ENCODE data around the gene ZYX. TPM values are rescaled to one million over a fixed set of nuclear protein-coding genes. Genes with fewer than 3 reads are reported as not detected.
"Not testable (repeated sequence)": the region's sequence is repeated elsewhere in the genome, so short reads cannot be mapped to it uniquely, and the experiment has no call there.

The ZYX gene
- polyA plus RNA-seq, 3 donors = 57.8 to 66.2 (median 60.1) TPM

DNA sequence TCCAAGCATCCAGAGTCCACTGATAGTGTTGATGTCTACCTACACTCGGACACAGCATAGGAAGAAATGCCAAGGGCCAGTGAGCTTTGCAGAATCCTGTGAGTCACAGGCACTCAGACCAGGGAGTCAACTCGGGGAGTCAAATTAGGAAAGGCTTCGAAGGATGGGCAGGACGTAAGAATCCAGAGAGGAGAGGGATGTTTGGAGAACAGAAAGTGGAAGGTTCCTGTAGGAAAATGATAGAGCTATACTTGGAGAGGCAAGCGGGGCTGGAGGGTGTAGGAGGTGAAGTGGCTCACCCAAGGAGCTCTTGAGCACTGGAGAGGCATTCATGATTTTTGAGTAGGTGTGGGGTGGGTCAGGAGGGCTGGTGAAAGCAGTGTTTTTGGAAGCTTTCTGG lies 3.0 kb downstream of the ZYX start:
- no peak for DNase-seq (ENCODE audit: low read depth in 3 of 3, low spot score in 2 of 3)

DNA sequence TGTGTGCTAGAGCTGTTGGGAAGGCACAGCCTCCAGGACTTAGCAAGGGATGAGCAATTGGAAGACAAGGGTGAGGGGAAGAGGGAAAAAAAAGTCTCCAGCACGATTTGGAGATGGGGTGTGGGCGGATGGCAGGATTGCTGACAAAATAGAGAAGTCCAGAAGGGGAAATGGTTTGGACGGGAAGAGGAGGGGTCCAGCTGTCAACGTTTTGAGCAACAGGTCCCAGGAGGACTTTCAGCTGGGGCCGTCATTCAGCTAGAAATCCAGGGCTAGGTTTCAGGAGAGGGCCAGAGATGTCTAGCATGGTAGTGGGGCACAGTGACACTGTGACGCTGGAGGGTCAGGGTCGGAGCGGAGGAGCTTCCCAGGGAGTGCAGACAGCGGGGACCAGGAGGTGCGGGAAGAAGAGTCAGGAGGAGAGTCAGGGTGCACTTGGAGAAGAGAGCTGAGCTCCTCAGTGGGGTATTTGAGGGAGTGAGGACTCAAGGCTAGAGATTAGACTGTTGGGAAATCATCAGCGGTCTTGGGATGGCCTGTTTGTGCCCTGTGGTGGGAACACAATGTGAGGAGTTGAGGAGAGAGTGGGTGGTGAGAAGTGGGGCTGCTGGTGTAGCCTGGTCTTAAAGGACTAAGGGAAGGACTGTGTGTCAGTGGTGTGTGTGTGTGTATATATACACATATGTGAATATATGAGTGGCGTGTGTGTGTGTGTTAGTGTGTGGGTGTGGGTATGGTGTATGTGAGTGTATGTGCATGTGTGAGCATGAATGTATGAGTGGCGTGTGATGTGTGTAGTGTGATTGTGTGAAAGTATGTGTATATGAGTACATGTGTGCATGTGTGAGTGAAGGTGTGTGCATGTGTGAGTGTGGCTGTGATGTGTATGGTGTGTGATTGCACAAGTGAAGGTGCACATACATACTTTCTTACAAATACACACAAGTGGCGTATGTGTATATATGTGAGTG lies 3.8 kb downstream of the ZYX start:
- DNase-seq (ENCODE audit: low read depth in 3 of 3, low spot score in 2 of 3) = no peak

DNA sequence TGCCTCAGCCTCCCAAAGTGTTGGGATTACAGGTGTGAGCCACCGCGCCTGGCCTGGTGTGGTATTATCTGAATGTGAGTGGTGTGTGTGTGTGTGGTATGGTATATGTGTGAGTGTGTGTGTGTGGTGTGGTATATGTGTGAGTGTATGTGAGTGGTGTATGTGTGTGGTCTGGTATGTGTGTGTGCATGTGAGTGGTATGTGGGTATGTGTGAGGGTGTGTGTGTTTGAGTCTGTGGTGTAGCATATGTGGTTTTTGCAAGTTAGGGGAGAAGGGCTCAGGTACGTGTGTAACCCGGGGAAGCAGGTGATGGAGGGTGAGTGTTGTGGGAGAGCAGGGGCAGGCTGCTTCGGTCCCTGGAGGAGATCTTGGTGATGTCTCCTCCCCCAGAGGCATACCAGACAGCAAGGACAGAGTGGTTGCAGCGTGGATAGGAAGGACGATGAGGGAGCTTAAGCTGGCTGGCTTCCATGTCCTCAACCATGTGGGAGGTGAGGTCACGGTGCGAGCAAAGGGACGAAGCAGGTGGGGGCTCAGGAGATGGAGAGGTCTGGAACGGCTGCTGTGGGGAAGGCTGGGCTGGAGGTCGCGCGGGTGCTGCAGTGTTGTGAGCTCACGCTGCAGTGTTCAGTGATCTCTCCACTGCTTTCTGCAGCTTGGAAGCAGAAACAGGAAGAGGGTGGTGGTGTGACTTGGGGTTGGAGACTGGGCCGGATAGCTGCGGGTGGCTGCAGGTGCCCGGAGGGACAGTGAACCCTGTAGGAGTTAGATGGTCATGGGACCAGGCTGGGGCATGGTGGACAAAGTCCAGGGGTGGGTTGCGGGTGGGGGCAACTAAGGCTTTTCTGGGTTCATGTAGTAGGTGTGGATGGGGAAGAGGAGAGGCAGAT lies 5.0 kb downstream of the ZYX start:
- DNase-seq (ENCODE audit: low read depth in 3 of 3, low spot score in 2 of 3) = no peak

DNA sequence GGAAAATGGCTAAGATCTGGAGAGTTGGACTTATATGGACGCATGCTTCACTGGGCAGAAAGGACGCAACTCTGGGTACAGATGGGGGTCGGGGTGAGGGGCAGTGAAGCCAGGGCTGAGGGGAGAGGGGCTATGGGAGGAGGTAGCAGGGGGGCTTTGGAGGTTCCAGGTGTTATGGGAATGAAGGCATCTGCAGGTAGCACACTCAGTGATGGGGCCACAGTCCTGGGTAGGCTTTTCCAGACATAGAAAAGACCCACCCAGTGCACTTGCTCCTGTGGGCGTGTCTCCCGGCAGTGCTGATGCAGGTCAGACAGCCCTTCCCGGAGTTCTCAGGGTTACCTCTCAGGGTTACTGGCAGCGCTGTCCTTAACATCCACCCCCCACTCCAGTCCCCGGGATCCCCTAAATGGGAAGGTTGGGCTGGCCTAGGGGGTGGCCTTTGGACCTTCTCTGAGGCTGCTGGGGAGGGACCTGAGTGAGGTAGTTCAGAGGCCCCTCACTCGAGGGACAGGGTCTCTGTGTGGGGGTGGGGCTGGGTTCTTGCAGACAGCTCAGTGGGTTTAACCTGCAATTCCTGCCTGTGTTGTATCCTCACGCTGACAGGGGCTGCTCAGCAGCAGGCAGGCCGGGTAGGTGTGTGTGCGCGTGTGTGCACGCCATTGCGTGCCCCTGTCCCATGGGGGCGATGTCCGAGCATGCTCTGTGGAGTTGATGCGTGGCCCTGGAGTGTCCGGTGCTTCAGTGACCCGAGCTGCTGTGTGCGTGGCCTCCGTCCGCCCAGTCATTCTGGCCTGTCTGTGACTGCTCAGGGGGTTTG lies 6.2 kb downstream of the ZYX start:
- no peak for DNase-seq (ENCODE audit: low read depth in 3 of 3, low spot score in 2 of 3)

DNA sequence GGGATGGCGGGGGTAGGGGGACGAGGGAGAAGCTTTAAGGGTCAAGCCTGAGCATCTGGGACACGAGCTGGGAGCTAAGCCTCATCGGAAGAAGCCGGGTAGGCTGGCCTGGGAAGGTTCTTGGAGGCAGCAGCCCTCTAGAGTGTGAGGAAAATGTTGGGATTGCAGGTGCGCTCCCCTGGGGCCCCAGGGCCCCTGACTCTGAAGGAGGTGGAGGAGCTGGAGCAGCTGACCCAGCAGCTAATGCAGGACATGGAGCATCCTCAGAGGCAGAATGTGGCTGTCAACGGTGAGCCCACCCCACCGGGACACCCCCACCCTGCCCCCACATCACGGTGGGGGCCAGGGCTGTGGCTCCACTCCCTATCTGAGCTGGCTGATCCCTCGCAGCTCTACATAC lies 6.9 kb downstream of the ZYX start:
- DNase-seq (ENCODE audit: low read depth in 3 of 3, low spot score in 2 of 3) = no peak

DNA sequence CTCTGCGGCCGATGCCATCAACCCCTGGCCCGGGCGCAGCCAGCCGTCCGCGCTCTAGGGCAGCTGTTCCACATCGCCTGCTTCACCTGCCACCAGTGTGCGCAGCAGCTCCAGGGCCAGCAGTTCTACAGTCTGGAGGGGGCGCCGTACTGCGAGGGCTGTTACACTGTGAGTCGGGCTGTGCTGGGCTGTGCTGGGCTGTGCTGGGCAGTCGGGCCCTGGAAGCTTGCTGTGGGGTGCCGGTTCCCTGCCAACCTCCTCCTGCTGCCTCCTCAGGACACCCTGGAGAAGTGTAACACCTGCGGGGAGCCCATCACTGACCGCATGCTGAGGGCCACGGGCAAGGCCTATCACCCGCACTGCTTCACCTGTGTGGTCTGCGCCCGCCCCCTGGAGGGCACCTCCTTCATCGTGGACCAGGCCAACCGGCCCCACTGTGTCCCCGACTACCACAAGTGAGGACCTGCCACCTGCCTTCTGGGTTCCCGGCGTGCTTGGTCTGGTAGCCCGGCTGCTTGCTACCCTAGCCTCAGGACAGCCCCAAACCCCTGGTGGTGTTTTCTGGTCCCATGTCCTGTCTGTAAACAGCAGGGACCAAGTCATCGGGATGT lies 7.5 kb downstream of the ZYX start:
- no peak for DNase-seq (ENCODE audit: low read depth in 3 of 3, low spot score in 2 of 3)

DNA sequence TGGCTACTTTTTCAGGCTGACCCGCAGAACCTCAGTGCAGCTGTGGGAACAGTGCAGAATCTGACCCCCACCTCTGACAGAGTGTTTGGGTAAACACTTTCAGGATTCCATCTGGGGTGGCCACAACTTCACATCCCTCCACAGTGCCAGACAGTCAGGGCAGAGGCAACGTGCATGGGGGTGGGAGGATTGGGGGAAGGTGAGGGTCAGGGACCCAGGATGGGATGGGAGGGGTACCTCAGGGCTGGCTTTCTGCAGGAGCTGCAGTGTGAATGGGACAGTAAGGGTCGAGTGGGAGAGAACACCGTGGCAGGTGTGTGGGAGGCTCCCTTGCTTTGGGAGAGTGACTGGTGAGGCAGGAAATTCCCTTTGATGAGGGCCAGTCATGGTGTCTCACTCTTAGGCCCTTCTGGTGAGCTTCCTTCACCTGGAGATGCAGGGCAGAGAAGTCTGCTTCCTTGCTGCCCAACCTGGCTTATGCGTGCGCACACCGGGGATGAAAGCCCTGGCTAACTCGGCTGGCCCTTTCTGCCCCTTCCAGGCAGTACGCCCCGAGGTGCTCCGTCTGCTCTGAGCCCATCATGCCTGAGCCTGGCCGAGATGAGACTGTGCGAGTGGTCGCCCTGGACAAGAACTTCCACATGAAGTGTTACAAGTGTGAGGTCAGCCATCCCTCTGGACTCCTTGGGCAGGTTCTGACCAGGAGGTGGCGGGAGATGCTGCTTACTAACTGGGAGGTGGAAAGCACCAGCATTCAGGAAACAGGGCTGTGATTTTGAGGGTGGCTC lies 8.4 kb downstream of the ZYX start:
- no peak for DNase-seq (ENCODE audit: low read depth in 3 of 3, low spot score in 2 of 3)

DNA sequence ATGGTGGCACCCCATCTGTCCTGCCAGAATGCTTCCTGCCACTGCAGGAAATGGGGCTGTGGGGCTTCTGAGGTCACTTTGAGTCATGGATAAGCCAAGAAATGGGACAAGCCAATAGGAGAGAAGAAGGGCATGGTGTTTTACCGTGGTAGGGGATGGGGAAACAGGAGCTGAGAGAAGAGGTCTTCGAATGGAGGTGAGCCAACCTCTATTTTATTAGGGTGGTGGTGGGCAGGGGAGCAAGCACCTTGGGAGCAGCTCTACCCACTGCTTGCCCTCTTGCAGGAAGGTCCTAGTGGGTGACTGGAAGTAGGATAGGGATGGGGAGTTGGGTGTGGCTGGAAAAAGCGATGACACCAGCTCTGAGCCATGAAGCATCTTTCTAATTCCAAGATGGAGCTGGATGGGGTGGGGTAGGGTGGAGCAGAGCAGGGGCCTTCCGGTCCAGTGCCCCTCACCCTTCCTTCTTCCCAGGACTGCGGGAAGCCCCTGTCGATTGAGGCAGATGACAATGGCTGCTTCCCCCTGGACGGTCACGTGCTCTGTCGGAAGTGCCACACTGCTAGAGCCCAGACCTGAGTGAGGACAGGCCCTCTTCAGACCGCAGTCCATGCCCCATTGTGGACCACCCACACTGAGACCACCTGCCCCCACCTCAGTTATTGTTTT lies 9.1 kb downstream of the ZYX start:
- no peak for DNase-seq (ENCODE audit: low read depth in 3 of 3, low spot score in 2 of 3)

DNA sequence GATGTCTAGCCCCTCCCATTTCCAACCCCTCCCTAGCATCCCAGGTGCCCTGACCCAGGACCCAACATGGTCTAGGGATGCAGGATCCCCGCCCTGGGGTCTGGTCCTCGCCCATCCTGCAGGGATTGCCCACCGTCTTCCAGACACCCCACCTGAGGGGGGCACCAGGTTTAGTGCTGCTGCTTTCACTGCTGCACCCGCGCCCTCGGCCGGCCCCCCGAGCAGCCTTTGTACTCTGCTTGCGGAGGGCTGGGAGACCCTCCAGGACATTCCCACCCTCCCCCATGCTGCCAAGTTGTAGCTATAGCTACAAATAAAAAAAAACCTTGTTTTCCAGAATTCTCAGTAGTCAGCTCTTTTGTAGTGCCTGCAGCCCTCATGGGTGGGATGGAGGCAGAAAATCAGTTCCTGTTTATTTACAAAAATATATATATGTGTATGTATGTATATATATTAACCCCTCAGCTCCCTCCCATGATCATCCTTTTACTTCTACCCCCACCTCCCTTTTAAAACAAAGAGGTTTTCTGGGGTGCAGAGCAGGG lies 9.7 kb downstream of the ZYX start:
- DNase-seq (ENCODE audit: low read depth in 3 of 3, low spot score in 2 of 3) = no peak

DNA sequence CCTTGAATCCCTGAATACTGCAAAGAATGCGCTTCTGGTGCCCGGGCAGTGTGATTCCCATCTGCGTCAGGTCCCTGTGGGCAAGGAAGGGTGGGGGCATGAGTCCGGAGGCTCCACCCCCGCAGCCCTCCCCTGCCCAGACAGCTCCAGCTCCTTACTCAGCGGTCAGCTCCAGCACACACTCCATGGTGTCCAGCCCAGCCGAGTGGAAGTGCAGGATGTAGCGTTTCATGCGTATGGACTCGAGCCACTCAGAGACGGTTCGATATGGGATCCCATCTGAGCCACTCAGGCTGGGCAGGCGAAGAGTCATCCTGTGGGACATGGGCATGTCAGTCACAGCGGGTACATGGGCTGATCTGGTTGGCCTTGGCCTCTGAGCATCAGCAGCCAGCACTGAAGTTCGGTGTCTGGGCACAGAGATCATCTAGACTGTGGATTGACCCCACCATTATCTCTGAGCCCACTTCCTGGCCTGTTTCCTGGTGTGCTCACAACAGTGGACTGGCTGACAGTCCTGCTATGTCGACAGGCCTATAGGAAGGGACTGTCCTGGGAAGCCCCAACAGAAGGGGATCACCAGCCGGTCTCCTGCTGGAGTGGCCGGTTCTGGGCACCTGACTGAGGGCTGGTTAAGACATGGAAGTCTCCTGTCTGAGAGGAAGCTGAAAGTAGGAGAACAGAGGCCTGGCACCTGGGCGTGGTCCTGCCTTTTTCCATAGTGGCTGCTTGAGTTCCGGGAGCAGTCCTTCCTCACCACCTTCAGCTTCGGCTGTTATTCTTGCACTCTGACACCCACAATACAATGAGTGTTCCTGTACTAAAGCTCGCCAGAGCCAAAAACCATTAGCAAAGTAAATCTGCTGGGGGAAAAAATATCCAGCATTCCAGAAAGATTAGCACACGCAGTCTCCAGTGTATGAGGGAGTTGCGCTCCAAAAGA lies 10.6 kb downstream of the ZYX start:
- no peak for DNase-seq (ENCODE audit: low read depth in 3 of 3, low spot score in 2 of 3)

DNA sequence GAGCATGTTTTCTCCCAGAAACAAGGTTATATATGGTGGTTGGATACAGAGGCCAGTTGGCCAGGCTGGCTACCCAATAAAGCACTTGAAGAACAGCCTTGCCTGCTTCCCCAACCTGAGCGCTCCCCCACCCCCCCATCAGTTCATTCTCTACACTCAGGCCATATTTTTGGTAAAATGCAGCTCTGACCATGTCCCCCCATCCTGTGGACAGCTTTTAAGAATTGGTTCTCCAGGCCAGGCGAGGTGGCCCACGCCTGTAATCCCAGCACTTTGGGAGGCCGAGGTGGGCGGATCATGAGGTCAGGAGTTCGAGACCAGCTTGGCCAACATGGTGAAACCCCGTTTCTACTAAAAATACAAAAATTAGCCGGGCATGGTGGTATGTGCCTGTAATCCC lies 11.3 kb downstream of the ZYX start:
- not testable (repeated sequence) for DNase-seq (ENCODE audit: low read depth in 3 of 3, low spot score in 2 of 3)

DNA sequence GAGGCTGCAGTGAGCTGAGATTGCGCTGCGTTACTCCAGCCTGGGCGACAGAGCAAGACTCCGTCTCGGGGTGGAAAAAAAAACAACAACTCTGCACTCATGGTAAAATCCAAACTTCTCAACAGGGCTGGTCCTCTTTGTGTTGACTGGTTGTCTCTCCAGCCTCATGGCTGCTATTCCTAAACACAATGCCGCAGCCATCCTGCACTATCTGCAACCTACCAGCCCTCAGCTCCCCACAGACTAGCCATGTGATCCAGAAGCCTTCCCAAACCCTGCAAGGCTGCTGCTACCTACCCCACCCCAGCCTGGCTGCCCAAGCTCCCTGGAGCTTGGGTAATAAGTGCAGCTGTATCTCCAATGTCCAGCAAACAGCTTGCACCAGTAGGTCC lies 11.7 kb downstream of the ZYX start:
- no peak for DNase-seq (ENCODE audit: low read depth in 3 of 3, low spot score in 2 of 3)

DNA sequence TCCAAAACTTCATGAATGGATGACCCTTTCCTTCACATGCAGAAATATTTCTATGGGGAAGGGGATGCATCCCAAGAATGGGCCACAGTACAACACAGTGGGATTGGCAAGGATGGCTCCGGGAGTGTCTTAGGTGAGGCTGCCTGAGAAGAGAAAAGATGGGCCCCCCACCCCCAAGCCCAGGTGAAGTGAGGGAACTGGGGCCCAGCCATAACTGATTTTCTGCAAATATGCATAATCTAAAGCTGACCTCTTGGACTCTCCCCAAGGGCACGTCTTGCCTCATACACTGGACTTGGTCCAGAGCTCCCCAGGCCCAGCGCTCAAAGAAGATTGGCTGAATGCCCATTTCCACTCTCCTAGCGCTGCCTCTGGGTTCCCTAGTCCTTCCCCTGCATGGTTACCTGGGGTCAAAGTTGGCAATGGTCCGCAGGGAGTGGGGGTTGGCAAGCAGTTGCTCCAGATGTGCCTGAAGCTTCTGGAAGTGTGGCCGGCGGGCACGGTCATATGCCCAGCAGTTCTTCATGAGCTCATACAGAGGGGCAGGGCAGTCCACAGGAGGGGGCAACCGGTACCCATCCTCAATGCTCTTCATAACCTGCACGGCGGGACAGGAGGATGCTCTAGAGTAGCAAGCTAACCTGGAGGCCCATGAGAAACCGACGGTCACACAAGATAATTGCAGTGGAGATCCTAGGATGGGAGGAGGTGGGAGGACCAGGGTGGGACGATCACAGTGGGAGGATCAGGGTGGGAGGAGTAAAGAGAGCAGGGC lies 12.3 kb downstream of the ZYX start:
- no peak for DNase-seq (ENCODE audit: low read depth in 3 of 3, low spot score in 2 of 3)

DNA sequence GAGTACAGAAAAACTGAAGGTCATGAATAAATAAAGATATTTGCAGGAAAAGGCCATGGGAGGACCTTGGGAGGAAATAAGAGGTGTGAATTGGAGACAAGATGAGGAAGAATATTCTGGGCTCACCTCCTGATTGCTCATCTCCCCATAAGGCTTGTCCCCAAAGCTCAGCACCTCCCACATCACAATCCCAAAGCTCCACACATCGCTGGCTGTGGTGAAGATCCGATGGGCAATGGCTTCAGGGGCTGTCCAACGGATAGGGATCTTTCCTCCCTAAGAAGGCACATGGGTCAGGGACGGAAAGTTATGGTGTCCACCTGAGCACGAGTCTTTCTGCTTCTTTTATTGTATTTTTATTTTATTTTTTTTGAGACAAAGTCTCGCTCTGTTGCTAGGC lies 12.9 kb downstream of the ZYX start:
- DNase-seq (ENCODE audit: low read depth in 3 of 3, low spot score in 2 of 3) = no peak

DNA sequence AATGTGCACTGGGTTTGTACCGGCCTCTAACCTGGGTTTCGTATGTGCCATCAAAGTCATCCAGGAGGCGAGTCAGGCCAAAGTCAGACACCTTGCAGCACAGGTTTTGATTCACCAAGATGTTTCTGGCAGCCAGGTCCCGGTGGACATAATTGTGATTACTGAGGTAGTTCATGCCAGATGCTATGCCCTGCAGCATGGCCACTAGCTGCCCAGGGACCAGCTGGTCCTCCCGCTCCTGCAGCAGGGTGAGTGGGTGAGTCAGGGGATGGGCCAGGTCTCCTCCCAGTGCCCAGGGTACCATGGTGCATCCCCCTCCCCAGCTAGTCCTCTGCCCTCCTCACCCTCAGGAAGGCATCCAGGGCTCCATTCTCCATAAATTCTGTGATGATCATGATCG lies 13.6 kb downstream of the ZYX start:
- DNase-seq (ENCODE audit: low read depth in 3 of 3, low spot score in 2 of 3) = no peak

DNA sequence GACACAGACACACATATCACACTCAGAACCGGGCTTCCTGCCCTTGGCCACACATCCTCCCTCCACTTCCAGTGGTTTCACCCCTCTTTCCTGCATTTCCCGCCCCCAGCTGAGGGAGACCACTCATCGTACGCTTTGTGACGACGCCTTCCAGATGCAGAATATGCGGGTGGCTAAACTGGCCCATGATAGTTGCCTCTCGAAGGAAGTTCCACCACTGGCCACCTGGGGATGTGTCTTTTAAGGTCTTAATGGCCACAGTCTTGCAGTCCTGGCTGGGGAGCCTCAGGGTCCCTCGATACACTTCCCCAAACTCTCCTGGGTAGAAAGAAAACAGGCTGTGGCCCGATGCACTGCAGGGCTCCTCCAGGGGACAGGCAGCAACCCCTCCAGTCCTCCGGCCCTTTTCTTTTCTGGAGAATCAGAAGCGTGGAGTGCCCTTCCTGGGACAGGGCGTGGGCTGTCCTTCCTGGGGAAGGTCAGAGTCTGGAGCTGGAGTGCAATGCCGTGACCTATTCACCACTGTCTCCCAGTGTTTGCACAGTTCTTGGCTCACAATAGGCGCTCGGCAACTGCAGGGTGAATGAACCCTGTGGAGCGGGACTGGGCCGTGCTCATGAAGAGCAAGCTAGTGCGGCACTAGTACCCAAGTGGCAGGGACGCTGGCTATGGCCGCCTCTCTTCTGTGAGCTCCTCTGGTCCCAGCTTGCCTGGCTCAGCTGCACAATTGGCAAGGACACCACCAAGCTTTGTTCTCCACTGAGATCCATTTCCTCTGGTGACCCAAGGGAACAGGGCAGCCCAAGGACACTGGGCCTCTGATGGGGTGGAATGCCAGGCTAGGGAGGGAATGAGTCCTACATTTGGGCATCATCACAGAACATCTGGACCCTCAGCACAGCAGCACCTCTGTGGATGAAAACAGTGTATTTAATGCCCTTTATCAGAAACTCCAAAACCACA lies 14.3 kb downstream of the ZYX start:
- no peak for DNase-seq (ENCODE audit: low read depth in 3 of 3, low spot score in 2 of 3)
